OCI-LY3 (cell line): ENCODE results near the gene ZNF521.

Source experiments
- H2AFZ ChIP-seq: fragments of 200-600, 300-600 bp; shearing (Covaris generic); 2 replicates; pipeline ENCODE4 v1.6.0; 2014; ENCODE audit warnings: antibody characterized with exemption, low read depth, low read length
- H3K27ac ChIP-seq: fragments of 200-600, 300-600 bp; sonication (generic); 2 replicates; pipeline ENCODE4 v1.5.1; 2014; ENCODE audit warnings: mild to moderate bottlenecking, low read length, moderate library complexity, mixed read lengths
- H3K27me3 ChIP-seq: fragments of 200-600, 300-600 bp; sonication (generic); 2 replicates; pipeline ENCODE4 v1.6.1; 2014; ENCODE audit warnings: low read depth, low read length, mixed read lengths
- H3K36me3 ChIP-seq: fragments of 200-600, 300-600 bp; sonication (generic); replicated peaks from 2 replicates; pipeline ENCODE3; 2014; ENCODE audit warnings: low read depth, low read length, mixed read lengths
- H3K4me1 ChIP-seq: fragments of 300-600, 200-600 bp; sonication (generic); 2 replicates; pipeline ENCODE4 v1.6.1; 2014; ENCODE audit warnings: low read length, mixed read lengths
- H3K4me2 ChIP-seq: fragments of 200-600, 300-600 bp; sonication (generic); 2 replicates; pipeline ENCODE4 v1.6.1; 2014; ENCODE audit warnings: low read length, mixed read lengths
- H3K4me3 ChIP-seq: fragments of 300-600, 200-600 bp; sonication (generic); 2 replicates; pipeline ENCODE4 v1.5.1; 2014; ENCODE audit warnings: antibody characterized with exemption, mild to moderate bottlenecking, low read length, moderate library complexity
- H3K79me2 ChIP-seq: fragments of 300-600, 200-600 bp; shearing (Covaris generic); 2 replicates; pipeline ENCODE4 v1.6.1; 2014; ENCODE audit warnings: mild to moderate bottlenecking, low read length, mixed read lengths
- H3K9ac ChIP-seq: fragments of 300-600, 200-600 bp; shearing (Covaris generic); 2 replicates; pipeline ENCODE4 v1.6.0; 2014; ENCODE audit warnings: mild to moderate bottlenecking, low read length, moderate library complexity
- H3K9me3 ChIP-seq: fragments of 200-600, 300-600 bp; shearing (Covaris generic); 2 replicates; pipeline ENCODE4 v1.6.1; 2014; ENCODE audit warnings: low read length, mixed read lengths; ENCODE audit not compliant: insufficient read depth
- H4K20me1 ChIP-seq: fragments of 200-600, 300-600 bp; sonication (generic); 2 replicates; pipeline ENCODE4 v1.6.1; 2016; ENCODE audit warnings: low read length, mixed read lengths; ENCODE audit not compliant: insufficient read depth
- EZH2phosphoT487 ChIP-seq: fragments of 200-600 bp; shearing (Covaris generic); IDR thresholded peaks from 2 replicates; pipeline ENCODE4 v1.6.1; 2018; ENCODE audit warnings: antibody characterized with exemption, mixed run types, low read depth
- TF ChIP-seq, protein P1 (sequence below): fragments of 200-600, 300-600 bp; sonication (generic); IDR thresholded peaks from 2 replicates; pipeline ENCODE4 v1.5.1; 2014; ENCODE audit warnings: antibody characterized with exemption, low read length, low read depth

ZNF521 gene

DNA sequence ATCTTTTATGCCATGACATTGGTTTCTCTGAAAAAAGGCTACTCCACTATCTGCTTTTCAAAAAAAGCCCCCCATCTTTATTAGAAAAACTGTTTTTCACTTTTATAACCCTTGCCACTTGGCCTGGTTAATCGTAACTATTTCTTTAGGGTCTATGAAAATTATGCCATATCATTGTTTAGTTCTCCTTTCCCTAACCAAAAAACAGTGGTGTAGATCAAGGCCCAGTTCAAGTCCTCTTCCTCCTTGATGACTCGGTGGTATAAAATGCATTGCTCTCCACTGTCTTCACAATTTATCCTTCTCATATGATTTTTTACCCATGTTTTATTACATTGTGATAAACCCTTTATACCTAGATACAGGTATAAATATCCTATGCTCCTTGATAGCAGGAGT lies 205.5 kb downstream of the ZNF521 start:
- no peaks in the 10 kb centered on the region for H3K4me1 ChIP-seq
- H3K4me2 ChIP-seq: no peak overlapping the region
- no peaks in the 10 kb centered on the region for H4K20me1 ChIP-seq
- no peak overlapping the region for H3K9ac ChIP-seq
- no peak overlapping the region for H2AFZ ChIP-seq
- H3K27me3 ChIP-seq: no peaks in the 10 kb centered on the region
- H3K36me3 ChIP-seq: no peaks in the 10 kb centered on the region
- no peaks in the 10 kb centered on the region for H3K9me3 ChIP-seq
- no peak overlapping the region for H3K27ac ChIP-seq
- H3K4me3 ChIP-seq: no peak overlapping the region
- TF ChIP-seq EZH2phosphoT487: no peak
- TF ChIP-seq, protein P1, sequence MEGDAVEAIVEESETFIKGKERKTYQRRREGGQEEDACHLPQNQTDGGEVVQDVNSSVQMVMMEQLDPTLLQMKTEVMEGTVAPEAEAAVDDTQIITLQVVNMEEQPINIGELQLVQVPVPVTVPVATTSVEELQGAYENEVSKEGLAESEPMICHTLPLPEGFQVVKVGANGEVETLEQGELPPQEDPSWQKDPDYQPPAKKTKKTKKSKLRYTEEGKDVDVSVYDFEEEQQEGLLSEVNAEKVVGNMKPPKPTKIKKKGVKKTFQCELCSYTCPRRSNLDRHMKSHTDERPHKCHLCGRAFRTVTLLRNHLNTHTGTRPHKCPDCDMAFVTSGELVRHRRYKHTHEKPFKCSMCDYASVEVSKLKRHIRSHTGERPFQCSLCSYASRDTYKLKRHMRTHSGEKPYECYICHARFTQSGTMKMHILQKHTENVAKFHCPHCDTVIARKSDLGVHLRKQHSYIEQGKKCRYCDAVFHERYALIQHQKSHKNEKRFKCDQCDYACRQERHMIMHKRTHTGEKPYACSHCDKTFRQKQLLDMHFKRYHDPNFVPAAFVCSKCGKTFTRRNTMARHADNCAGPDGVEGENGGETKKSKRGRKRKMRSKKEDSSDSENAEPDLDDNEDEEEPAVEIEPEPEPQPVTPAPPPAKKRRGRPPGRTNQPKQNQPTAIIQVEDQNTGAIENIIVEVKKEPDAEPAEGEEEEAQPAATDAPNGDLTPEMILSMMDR: no peak
- H3K79me2 ChIP-seq: no peaks in the 10 kb centered on the region

DNA sequence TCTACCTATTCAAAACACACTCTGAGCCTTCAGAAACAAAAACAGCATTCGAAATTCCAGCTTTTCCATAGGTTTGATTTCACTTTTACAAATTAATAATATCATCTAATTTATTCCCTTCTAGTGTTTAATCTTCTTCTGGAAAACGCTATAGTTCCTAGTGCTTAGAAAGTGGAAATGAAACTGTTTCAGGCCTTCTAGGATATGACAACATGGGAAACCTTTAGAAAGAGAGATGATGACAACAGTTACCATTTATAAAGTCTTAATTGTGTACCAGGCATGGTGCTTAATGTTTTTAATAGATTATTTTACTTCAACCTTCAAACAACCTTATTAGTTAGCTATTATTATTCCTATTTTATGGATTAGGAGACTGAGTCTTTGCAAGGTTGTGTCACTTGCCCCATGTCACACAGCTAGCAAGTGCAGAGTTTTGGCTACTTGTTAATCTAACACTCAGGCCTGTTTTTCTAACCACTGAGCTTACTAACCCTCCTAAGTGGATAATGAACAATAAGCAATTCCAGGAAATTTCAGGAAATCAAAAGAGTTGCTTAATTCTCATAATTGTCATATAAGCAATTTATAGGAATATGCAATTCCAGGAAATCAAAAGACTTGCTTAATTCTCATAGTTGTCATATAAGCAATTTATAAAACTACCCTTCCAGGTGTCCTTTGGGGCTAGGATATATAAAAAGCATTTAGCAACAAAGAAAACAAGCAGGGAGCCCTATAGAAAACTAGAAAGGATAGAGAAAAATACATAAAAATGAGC lies 206.0 kb downstream of the ZNF521 start:
- H3K4me1 ChIP-seq: no peaks in the 10 kb centered on the region
- no peaks in the 10 kb centered on the region for H3K36me3 ChIP-seq
- H3K9ac ChIP-seq: no peak overlapping the region
- H3K27me3 ChIP-seq: no peaks in the 10 kb centered on the region
- H3K4me2 ChIP-seq: no peak overlapping the region
- H3K79me2 ChIP-seq: no peaks in the 10 kb centered on the region
- H3K9me3 ChIP-seq: no peaks in the 10 kb centered on the region
- TF ChIP-seq EZH2phosphoT487: no peak
- TF ChIP-seq, protein P1: no peak
- H3K27ac ChIP-seq: no peak overlapping the region
- H3K4me3 ChIP-seq: no peak overlapping the region
- no peaks in the 10 kb centered on the region for H4K20me1 ChIP-seq
- no peak overlapping the region for H2AFZ ChIP-seq

DNA sequence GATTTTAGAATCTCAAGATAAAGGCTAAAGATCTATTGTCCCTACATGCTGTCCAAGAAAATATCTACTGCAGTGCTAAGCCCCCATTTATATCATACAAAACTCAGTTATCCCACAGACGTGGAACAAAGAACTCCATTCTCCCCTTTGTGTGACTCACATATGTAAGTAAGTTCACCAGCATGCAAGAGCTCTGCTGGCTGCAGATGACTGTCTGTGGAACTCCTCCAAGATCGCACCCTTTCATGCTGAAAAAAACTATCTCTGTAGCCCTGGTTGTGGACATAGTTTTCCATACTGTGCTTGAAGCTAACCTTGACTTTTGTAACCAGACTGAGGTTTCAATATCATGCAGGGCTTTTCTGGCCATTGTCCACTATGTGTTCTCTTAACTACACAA lies 207.1 kb downstream of the ZNF521 start:
- H3K4me2 ChIP-seq: no peak overlapping the region

DNA sequence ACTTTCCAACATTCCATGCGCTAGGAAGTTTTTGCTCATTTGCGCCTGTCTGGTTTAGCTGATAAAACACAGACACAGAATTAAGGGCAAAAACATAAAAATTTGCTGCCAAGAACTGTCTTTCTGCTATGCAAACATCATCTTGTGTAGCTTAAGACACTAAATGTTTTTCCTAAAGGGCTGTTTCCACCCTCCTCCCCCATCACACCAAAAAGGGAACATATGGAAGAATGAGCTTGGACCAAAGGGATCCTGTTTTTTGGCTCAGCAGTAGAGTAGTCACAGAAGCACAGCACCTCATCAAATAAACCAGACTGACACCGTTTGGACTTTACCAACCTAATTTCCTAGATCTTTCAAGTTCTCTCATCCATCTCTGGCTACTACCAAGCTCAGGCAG lies 210.1 kb downstream of the ZNF521 start:
- H4K20me1 ChIP-seq: no peaks in the 10 kb centered on the region
- no peak overlapping the region for H3K9ac ChIP-seq
- no peaks in the 10 kb centered on the region for H3K79me2 ChIP-seq
- no peak overlapping the region for H3K4me3 ChIP-seq
- H3K4me2 ChIP-seq: no peak overlapping the region
- H2AFZ ChIP-seq: no peak overlapping the region
- H3K4me1 ChIP-seq: no peaks in the 10 kb centered on the region
- H3K9me3 ChIP-seq: no peaks in the 10 kb centered on the region
- H3K36me3 ChIP-seq: no peaks in the 10 kb centered on the region
- H3K27me3 ChIP-seq: no peaks in the 10 kb centered on the region
- H3K27ac ChIP-seq: no peak overlapping the region
- TF ChIP-seq, protein P1: no peak
- no peak for TF ChIP-seq EZH2phosphoT487

More for the DNA sequence above, 207.1 kb downstream of the ZNF521 start:
- Histone ChIP-seq H3K4me3 (no peak overlapping the region), H3K9ac (no peak overlapping the region), H3K27me3 (no peaks in the 10 kb centered on the region), H4K20me1 (no peaks in the 10 kb centered on the region), H3K36me3 (no peaks in the 10 kb centered on the region), H3K79me2 (no peaks in the 10 kb centered on the region), H2AFZ (no peak overlapping the region), H3K27ac (no peak overlapping the region), H3K4me1 (no peaks in the 10 kb centered on the region), H3K9me3 (no peaks in the 10 kb centered on the region)
- TF ChIP-seq, protein P1: no peak
- no peak for TF ChIP-seq EZH2phosphoT487
